DND-41 (cell line): Measurements from ENCODE around the gene LIPG.

Experiments used
- ATAC-seq: fragments of 200-7000 bp; cut with Tn5 transposase; 3 replicates; pipeline ENCODE4 v1.9.1; 2021; ENCODE audit warnings: low read depth; ENCODE audit not compliant: insufficient read depth
- DNase-seq: peaks from one replicate; pipeline ENCODE4 v3.0.0-alpha.2; 2020
- H2AFZ ChIP-seq: 2 replicates; pipeline ENCODE4 v1.6.0; 2012; ENCODE audit warnings: low read depth, low read length
- H3K27ac ChIP-seq: 2 replicates; pipeline ENCODE4 v1.5.1; 2012; ENCODE audit warnings: low read length, inconsistent platforms
- H3K27me3 ChIP-seq: fragments of 200-600 bp; sonication (generic); 2 replicates; pipeline ENCODE4 v1.6.0; 2012; ENCODE audit warnings: low read length, mild to moderate bottlenecking, inconsistent platforms; ENCODE audit not compliant: insufficient read depth, poor library complexity
- H3K36me3 ChIP-seq: 2 replicates; pipeline ENCODE4 v1.5.1; 2012; ENCODE audit warnings: low read length, inconsistent platforms; ENCODE audit not compliant: insufficient read depth
- H3K4me1 ChIP-seq: 2 replicates; pipeline ENCODE4 v1.5.1; 2012; ENCODE audit warnings: mild to moderate bottlenecking, low read length; ENCODE audit not compliant: insufficient read depth
- H3K4me2 ChIP-seq: 2 replicates; pipeline ENCODE4 v1.6.0; 2012; ENCODE audit warnings: mild to moderate bottlenecking, moderate library complexity, low read length, inconsistent platforms; ENCODE audit not compliant: insufficient read depth
- H3K4me3 ChIP-seq, 2 experiments: fragments of 200-600 bp in 1 of 2; shearing (Covaris generic) in 1 of 2; 2 replicates each; pipeline ENCODE4 v1.5.1; 2012 to 2016; ENCODE audit warnings: inconsistent platforms in 2 of 2, low read length in 2 of 2, mild to moderate bottlenecking in 2 of 2, low read depth in 1 of 2, moderate library complexity in 1 of 2
- H3K79me2 ChIP-seq: 2 replicates; pipeline ENCODE4 v1.6.0; 2012; ENCODE audit warnings: low read length, inconsistent platforms; ENCODE audit not compliant: insufficient read depth
- H3K9ac ChIP-seq: 2 replicates; pipeline ENCODE4 v1.6.0; 2012; ENCODE audit warnings: low read depth, mild to moderate bottlenecking, inconsistent platforms, low read length, moderate library complexity
- H3K9me3 ChIP-seq: 2 replicates; pipeline ENCODE4 v1.5.1; 2012; ENCODE audit warnings: low read length, moderate library complexity, mild to moderate bottlenecking, inconsistent platforms; ENCODE audit not compliant: insufficient read depth, severe bottlenecking
- H4K20me1 ChIP-seq: 2 replicates; pipeline ENCODE4 v1.6.0; 2012; ENCODE audit warnings: low read length; ENCODE audit not compliant: insufficient read depth
- EZH2 ChIP-seq: IDR thresholded peaks from 3 replicates; pipeline ENCODE4 v1.6.1; 2012; ENCODE audit warnings: borderline replicate concordance, low read depth, mild to moderate bottlenecking, moderate library complexity, low read length, inconsistent platforms; ENCODE audit not compliant: severe bottlenecking
- TF ChIP-seq, protein P1 (sequence below): IDR thresholded peaks from 2 replicates; pipeline ENCODE4 v1.5.1; 2012; ENCODE audit warnings: borderline replicate concordance, low read length, moderate library complexity, mild to moderate bottlenecking; ENCODE audit not compliant: poor library complexity, severe bottlenecking; ENCODE audit errors: extremely low read depth

Gene LIPG

DNA sequence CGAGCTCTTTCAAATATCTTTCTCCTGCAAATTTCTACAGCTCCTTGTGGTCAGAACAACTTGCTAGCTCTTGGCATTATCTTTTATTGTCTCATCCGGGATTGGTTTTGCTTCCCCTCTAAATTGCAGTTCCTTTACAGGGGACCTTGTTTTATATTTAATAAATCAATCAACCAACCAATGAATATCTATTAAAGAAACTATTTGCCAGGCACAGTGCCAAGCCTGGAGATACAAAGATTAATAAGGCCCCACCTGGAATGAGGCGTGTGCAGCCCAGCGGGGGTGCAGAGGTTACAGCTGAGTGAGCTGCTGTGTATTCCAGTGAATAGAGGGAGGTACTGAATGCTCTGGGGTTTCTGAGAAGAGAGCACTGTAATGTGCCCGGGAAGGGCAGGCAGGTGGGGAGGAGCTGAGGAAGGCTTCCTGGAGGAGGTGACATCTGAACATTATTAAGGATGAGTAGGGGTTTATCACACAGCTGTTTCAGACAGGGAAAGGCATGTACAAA is 51.8 kb downstream of the LIPG start:
- no peaks in the 10 kb centered on the region for H3K9me3 ChIP-seq
- H3K4me3 ChIP-seq = no peak overlapping the region
- H3K36me3 ChIP-seq = no peaks in the 10 kb centered on the region
- no peaks in the 10 kb centered on the region; the same call in none of the 2 replicates for H4K20me1 ChIP-seq
- DNase-seq (no peak), ATAC-seq (no peak)
- TF ChIP-seq EZH2 = no peak
- TF ChIP-seq, protein P1, sequence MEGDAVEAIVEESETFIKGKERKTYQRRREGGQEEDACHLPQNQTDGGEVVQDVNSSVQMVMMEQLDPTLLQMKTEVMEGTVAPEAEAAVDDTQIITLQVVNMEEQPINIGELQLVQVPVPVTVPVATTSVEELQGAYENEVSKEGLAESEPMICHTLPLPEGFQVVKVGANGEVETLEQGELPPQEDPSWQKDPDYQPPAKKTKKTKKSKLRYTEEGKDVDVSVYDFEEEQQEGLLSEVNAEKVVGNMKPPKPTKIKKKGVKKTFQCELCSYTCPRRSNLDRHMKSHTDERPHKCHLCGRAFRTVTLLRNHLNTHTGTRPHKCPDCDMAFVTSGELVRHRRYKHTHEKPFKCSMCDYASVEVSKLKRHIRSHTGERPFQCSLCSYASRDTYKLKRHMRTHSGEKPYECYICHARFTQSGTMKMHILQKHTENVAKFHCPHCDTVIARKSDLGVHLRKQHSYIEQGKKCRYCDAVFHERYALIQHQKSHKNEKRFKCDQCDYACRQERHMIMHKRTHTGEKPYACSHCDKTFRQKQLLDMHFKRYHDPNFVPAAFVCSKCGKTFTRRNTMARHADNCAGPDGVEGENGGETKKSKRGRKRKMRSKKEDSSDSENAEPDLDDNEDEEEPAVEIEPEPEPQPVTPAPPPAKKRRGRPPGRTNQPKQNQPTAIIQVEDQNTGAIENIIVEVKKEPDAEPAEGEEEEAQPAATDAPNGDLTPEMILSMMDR = no peak
- no peak overlapping the region for H3K27ac ChIP-seq
- H3K27me3 ChIP-seq = peaks cover 12% of the 10 kb centered on the region
- no peaks in the 10 kb centered on the region for H3K79me2 ChIP-seq
- H3K4me2 ChIP-seq = no peak overlapping the region
- no peak overlapping the region for H2AFZ ChIP-seq
- H3K9ac ChIP-seq = no peak overlapping the region
- H3K4me1 ChIP-seq = no peaks in the 10 kb centered on the region

DNA sequence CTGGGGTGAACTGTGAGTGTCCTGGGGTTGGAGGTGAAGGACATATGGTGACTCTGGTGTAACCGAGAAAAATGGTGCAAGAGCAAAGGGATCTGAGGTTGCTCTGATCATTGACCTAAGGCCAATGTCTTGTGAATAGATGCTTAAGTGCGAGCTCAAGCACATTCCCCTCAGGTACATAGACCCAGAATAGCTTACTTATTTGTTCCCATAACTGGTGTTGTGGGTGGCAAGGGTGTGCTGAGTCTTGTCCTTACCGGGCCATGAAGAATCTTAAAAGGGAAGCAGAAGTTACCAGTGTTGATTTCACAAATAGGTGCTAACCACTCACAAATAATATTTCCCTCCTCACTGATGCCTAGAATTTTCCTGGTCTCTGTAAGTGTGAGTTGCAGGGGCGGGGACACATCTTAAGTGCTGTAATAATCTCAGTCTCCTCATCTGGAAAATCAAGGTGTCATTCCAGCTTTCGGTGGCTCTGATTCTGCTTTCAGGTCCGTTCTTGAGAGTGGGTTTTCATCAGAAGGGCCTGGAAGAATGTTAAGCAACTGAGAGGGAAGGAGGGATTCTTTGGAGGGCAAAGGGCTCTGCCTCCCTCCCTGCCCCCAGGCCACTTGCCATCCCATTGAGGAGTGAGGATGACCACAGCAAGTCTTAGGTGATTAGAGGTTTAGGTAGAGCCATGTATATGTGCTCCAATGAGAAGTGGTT is 54.9 kb downstream of the LIPG start:
- Histone ChIP-seq H3K4me2 (no peak overlapping the region), H2AFZ (no peak overlapping the region)

DNA sequence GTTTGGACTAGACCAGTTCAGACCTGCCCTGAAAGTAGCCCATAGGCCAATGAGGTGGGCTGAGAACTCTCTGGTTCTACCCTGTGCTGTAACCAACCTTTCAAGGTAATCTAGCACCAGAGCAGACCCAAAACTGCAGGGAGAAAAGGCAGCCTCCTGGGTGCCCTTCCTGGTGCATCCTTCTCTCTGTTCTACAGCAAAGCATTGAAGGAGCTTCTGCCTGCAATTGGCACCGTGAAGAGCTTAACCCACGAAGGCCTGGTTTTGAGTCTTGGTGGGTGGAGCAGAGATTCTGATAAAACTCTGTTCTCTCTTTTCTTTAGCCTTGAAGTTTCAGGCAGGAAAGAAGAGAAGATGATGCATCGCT is 55.5 kb downstream of the LIPG start:
- peaks cover 25% of the 10 kb centered on the region for H3K27me3 ChIP-seq
- DNase-seq = no peak
- TF ChIP-seq, protein P1 = no peak
- no peak overlapping the region for H3K4me2 ChIP-seq
- 0 out of 2 replicates have a peak, but pooled peaks cover 2% of the 10 kb centered on the region for H3K4me1 ChIP-seq
- H2AFZ ChIP-seq = no peak overlapping the region
- no peaks in the 10 kb centered on the region; the same call in none of the 2 replicates for H4K20me1 ChIP-seq
- no peak for ATAC-seq
- H3K27ac ChIP-seq = no peak overlapping the region
- H3K9me3 ChIP-seq = no peaks in the 10 kb centered on the region
- H3K9ac ChIP-seq = no peak overlapping the region
- H3K79me2 ChIP-seq = no peaks in the 10 kb centered on the region
- H3K4me3 ChIP-seq = no peak overlapping the region
- H3K36me3 ChIP-seq = no peaks in the 10 kb centered on the region

More for the DNA sequence above, 54.9 kb downstream of the LIPG start:
- 0 out of 2 replicates have a peak, but pooled peaks cover 2% of the 10 kb centered on the region for H3K4me1 ChIP-seq
- TF ChIP-seq EZH2 = no peak
- TF ChIP-seq, protein P1 = no peak
- DNase-seq (no peak), ATAC-seq (no peak)
- no peak overlapping the region for H3K9ac ChIP-seq
- no peaks in the 10 kb centered on the region; the same call in none of the 2 replicates for H4K20me1 ChIP-seq
- H3K27ac ChIP-seq = no peak overlapping the region
- H3K36me3 ChIP-seq = no peaks in the 10 kb centered on the region
- H3K79me2 ChIP-seq = no peaks in the 10 kb centered on the region
- H3K4me3 ChIP-seq = no peak overlapping the region
- peaks cover 19% of the 10 kb centered on the region for H3K27me3 ChIP-seq
- no peaks in the 10 kb centered on the region for H3K9me3 ChIP-seq
